ENCODE results near the gene CNBP. TPM values are rescaled to one million over a fixed set of nuclear protein-coding genes. Genes with fewer than 3 reads are reported as not detected.

The CNBP gene
- total and polyA plus RNA-seq, 2 of the 13 experiments (the other 11 are each of a cell fraction or from before 2014, with no cell fraction given), result 282 to 354 TPM

- TF ChIP-seq ZFX (CRISPR knock-in tag; IDR thresholded peaks at IDR 0.05; ENCODE audit: low read depth) (peak; percentile 30; the same call in 1 of the 2 replicates), EZH2 (conservative IDR thresholded peaks at IDR 0.05; ENCODE audit: low read depth, low read length) (no peak), TRIM22 (IDR thresholded peaks at IDR 0.05) (no peak), ZNF580 (CRISPR knock-in tag; IDR thresholded peaks at IDR 0.05; ENCODE audit: borderline replicate concordance, low read depth) (peak; percentile 78; the same call in 1 of the 2 replicates), ATM (IDR thresholded peaks at IDR 0.05; ENCODE audit: borderline replicate concordance) (no peak), SNAPC4 (CRISPR knock-in tag; IDR thresholded peaks at IDR 0.05) (no peak), CREB3 (CRISPR knock-in tag; IDR thresholded peaks at IDR 0.05) (no peak), SMC3 (IDR thresholded peaks at IDR 0.05; ENCODE audit: low read length) (no peak), UBTF (CRISPR knock-in tag; IDR thresholded peaks at IDR 0.05) (peak; percentile 60), KDM1A (CRISPR knock-in tag; IDR thresholded peaks at IDR 0.05) (no peak), EHMT2 (IDR thresholded peaks at IDR 0.05; ENCODE audit: borderline replicate concordance, low read depth, low read length) (no peak), MYPOP (CRISPR knock-in tag; IDR thresholded peaks at IDR 0.05) (no peak), ZBTB4 (CRISPR knock-in tag; IDR thresholded peaks at IDR 0.05; ENCODE audit: borderline replicate concordance) (no peak), KLF11 (CRISPR knock-in tag; IDR thresholded peaks at IDR 0.05) (no peak), ZKSCAN1 (IDR thresholded peaks at IDR 0.05; ENCODE audit: low read length) (no peak), ZFP36L1 (CRISPR knock-in tag; IDR thresholded peaks at IDR 0.05) (no peak)
These were observed 41.3 kb upstream of the CNBP start (continued) for GRCh38 chr3:129224984-129225393.

All from HepG2 (cell line).